Measurements from ENCODE around the gene HOXC9.

HOXC9 gene

GRCh38 chr12:53996240-53997203 lies 3.4 kb upstream of the HOXC9 start:
- H3K4me3 ChIP-seq = peak overlapping the region; percentile 31 to 54 (median 39)

GRCh38 chr12:53997204-53998109 lies 2.5 kb upstream of the HOXC9 start:
- peak overlapping the region in 12 of 21 experiments; percentile 1 to 98 (median 84) for H3K27ac ChIP-seq
- peak overlapping the region in 1 of 7 experiments; percentile 4 for H3K4me3 ChIP-seq

More at GRCh38 chr12:53996240-53997203, 3.4 kb upstream of the HOXC9 start:
- H3K27ac ChIP-seq = peak overlapping the region in 18 of 21 experiments; percentile 11 to 98 (median 84)

GRCh38 chr12:53998110-53998899 lies 1.7 kb upstream of the HOXC9 start:
- H3K27ac ChIP-seq = peak overlapping the region in 8 of 21 experiments; percentile 40 to 98 (median 94)
- peak overlapping the region in 1 of 7 experiments; percentile 64 for H3K4me3 ChIP-seq

- peak overlapping the region in 4 of 7 experiments; percentile 40 to 68 (median 55) for H3K4me3 ChIP-seq
- H3K27ac ChIP-seq = peak overlapping the region in 8 of 21 experiments; percentile 88 to 99 (median 95)
These were observed 1.1 kb upstream of the HOXC9 start for GRCh38 chr12:53998900-53999236.

GRCh38 chr12:53999559-54000115 lies 324 bp upstream of the HOXC9 start:
- Histone ChIP-seq H3K4me3 (peak overlapping the region; percentile 40 to 68 (median 46)), H3K27ac (peak overlapping the region in 19 of 21 experiments; percentile 54 to 99 (median 88))

GRCh38 chr12:54001283-54002187 lies 1.6 kb downstream of the HOXC9 start:
- Histone ChIP-seq H3K4me3 (peak overlapping the region in 3 of 7 experiments; percentile 41 to 68 (median 46)), H3K27ac (peak overlapping the region in 7 of 21 experiments; percentile 2 to 99 (median 93))

- H3K4me3 ChIP-seq = no peak overlapping the region
- H3K27ac ChIP-seq = peak overlapping the region in 3 of 21 experiments; percentile 97 to 99 (median 98)
These were observed 2.4 kb downstream of the HOXC9 start for GRCh38 chr12:54002278-54002914.

- Histone ChIP-seq H3K4me3 (no peak overlapping the region), H3K27ac (peak overlapping the region in 5 of 21 experiments; percentile 34 to 99 (median 97))
These were observed 3.0 kb downstream of the HOXC9 start for GRCh38 chr12:54002915-54003389.

GRCh38 chr12:54003625-54004024 lies 3.7 kb downstream of the HOXC9 start:
- no peak overlapping the region for H3K4me3 ChIP-seq
- H3K27ac ChIP-seq = peak overlapping the region in 6 of 21 experiments; percentile 14 to 99 (median 75)

- H3K4me3 ChIP-seq = no peak overlapping the region
- peak overlapping the region in 5 of 21 experiments; percentile 14 to 99 (median 97) for H3K27ac ChIP-seq
These were observed 4.3 kb downstream of the HOXC9 start for GRCh38 chr12:54004063-54004840.

GRCh38 chr12:54004841-54005530 lies 5.0 kb downstream of the HOXC9 start:
- Histone ChIP-seq H3K4me3 (peak overlapping the region in 1 of 7 experiments; percentile 6), H3K27ac (peak overlapping the region in 3 of 21 experiments; percentile 97 to 99 (median 98))

- peak overlapping the region in 1 of 7 experiments; percentile 6 for H3K4me3 ChIP-seq
- H3K27ac ChIP-seq = peak overlapping the region in 3 of 21 experiments; percentile 97 to 99 (median 98)
These were observed 5.5 kb downstream of the HOXC9 start for GRCh38 chr12:54005531-54005852.

- H3K4me3 ChIP-seq = peak overlapping the region in 6 of 7 experiments; percentile 4 to 23 (median 14)
- peak overlapping the region in 8 of 21 experiments; percentile 26 to 99 (median 60) for H3K27ac ChIP-seq
These were observed 6.0 kb downstream of the HOXC9 start for GRCh38 chr12:54005853-54006558.

GRCh38 chr12:54006559-54007220 lies 6.7 kb downstream of the HOXC9 start:
- peak overlapping the region in 6 of 7 experiments; percentile 4 to 23 (median 14) for H3K4me3 ChIP-seq
- peak overlapping the region in 8 of 21 experiments; percentile 26 to 99 (median 60) for H3K27ac ChIP-seq
